GM12865 (cell line): ENCODE results near the gene ANKRD2.
"Not testable (repeated sequence)": the region's sequence is repeated elsewhere in the genome, so short reads cannot be mapped to it uniquely, and the experiment has no call there.

Source experiments
- DNase-seq: peaks from one replicate; pipeline ENCODE4 v3.0.0; 2010; ENCODE audit warnings: low read depth
- H3K4me3 ChIP-seq: 2 replicates; pipeline ENCODE4 v1.5.1; 2011; ENCODE audit warnings: mild to moderate bottlenecking, low read depth, low read length, control low read depth
- TF ChIP-seq, protein P1 (sequence below): IDR thresholded peaks from 2 replicates; pipeline ENCODE4 v1.5.1; 2011; ENCODE audit warnings: low read length, control low read depth, low read depth, inconsistent platforms; ENCODE audit not compliant: insufficient read depth; ENCODE audit errors: missing control alignments

ANKRD2 gene

DNA sequence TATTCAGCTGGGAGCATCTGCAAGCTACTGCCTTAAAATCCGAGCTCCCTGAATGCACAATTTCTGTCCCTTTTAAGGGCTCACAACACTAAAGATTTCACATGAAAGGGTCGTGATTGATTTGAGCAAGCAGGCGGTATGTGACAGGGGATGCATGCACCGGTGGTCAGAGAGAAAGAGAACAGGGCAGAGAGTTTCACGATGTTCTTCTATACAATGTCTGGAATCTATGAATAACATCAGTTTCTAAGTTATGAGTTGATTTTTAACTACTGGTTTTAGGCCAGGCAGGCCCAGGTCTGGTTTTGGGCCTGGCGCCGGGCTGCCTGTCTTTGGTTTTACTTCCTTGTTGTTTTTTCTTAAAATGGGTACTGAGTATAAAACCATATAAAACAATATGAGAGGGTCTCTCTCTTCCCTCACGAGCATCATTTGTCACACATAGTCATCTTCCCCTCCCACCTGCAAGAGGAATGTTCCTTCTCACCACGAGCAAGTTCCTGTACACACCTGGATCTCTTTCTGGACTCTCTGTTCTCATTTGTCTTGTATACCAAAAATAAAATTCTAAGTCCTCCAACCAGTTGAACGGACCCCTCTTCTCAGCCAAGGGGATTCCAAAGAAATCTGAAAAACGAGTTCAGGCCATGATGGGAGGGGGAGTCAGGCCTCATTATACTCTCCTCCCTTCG lies 11.0 kb upstream of the ANKRD2 start:
- H3K4me3 ChIP-seq: peak overlapping the region; percentile 68
- peak; percentile 63 for DNase-seq

DNA sequence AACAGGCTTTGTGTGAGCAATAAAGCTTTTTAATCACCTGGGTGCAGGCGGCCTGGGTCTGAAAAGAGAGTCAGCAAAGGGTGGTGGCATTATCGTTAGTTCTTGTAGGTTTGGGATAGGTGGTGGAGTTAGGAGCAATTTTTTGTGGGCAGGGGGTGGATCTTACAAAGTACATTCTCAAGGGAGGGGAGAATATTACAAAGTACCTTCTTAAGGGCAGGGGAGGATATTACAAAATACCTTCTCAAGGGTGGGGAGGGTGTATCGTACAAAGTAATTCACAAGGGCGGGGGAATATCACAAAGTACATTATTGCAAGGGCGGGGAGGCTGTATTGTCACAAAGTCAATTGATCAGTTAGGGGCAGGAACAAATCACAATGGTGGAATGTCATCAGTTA lies 10.2 kb upstream of the ANKRD2 start:
- DNase-seq, H3K4me3 ChIP-seq: not testable (repeated sequence)

DNA sequence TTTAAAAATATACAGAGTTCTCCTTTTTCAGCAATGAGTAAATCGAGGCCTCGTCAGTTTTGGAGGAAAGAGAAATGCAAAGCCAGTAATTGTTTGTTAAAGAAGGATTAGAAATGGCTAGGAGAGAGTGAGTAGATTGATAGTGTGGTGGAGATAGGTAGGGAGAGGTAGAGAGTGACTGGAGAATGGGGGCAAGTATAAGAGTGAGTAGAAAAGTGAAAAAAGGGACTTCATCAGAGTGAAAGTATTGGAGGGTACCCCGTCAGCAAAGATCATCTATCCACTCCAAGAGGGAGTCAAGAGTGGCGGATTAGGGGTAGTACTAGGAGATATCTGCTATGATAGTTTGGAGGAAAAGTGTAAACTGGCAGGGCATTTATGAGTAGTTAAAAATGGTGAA lies 9.2 kb upstream of the ANKRD2 start:
- TF ChIP-seq, protein P1, sequence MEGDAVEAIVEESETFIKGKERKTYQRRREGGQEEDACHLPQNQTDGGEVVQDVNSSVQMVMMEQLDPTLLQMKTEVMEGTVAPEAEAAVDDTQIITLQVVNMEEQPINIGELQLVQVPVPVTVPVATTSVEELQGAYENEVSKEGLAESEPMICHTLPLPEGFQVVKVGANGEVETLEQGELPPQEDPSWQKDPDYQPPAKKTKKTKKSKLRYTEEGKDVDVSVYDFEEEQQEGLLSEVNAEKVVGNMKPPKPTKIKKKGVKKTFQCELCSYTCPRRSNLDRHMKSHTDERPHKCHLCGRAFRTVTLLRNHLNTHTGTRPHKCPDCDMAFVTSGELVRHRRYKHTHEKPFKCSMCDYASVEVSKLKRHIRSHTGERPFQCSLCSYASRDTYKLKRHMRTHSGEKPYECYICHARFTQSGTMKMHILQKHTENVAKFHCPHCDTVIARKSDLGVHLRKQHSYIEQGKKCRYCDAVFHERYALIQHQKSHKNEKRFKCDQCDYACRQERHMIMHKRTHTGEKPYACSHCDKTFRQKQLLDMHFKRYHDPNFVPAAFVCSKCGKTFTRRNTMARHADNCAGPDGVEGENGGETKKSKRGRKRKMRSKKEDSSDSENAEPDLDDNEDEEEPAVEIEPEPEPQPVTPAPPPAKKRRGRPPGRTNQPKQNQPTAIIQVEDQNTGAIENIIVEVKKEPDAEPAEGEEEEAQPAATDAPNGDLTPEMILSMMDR: no peak
- no peak overlapping the region for H3K4me3 ChIP-seq
- no peak for DNase-seq

DNA sequence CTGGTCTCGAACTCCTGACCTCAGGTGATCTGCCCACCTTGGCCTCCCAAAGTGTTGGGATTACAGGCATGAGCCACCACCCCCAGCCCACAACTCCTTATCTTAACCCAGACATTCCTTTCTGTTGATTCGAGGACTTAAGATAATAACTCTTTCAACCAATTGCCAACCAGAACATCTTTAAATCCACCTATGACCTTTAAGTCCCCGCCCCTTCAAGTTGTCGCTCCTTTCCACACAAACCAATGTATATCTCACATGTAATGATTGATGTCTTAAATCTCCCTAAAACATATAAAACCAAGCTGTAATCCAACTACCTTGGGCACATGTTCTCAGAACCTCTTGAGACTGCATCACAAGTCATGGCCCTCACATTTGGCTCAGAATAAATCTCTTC lies 7.8 kb upstream of the ANKRD2 start:
- TF ChIP-seq, protein P1: no peak
- no peak for DNase-seq
- H3K4me3 ChIP-seq: no peak overlapping the region

DNA sequence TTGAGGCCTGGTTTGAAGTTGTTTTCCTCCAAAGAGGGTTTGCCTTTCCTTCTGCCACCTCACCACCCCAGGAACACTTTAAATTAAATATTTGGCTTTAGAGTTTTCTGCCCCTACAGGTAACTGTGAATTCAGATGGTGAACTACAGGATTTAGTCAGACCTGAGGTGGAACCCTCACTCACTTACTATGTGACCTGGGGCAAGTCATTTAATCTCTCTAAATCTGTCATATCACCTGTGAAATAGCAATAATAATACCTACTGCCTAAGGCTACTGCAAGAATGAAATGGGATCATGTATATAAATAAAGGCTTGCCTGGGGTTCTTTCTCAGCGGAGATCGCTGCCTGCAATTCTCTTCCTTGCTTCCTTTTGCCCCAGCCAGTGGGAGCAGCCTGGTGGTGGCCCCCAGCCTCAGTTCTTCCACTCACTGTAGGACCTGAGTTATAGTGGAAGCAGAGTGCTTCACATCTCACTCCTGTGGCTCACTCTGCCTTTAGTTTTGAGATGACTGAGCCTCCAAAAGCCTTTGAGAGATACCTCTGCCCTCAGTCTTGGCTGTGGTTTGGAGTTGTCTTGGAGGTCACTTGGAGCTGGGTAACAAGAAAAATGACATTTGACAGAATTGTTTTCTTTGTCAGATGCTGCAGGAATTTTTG lies 6.1 kb upstream of the ANKRD2 start:
- H3K4me3 ChIP-seq: no peak overlapping the region
- peak; percentile 33 for DNase-seq
- TF ChIP-seq, protein P1: no peak

DNA sequence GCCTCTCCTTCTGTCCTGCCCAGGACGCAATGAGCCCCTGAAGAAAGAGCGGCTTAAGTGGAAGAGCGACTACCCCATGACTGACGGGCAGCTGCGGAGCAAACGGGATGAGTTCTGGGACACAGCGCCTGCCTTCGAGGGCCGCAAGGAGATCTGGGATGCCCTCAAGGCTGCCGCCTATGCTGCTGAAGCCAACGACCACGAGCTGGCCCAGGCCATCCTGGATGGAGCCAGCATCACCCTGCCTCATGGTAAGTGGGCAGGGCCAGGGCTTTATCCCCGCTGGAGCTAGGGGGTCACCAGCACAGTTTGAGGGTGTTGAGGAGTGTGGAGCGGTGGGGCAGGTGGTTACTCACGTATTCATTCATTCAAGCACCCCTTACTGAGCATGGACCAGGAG lies 4.7 kb upstream of the ANKRD2 start:
- TF ChIP-seq, protein P1: no peak
- DNase-seq: no peak
- no peak overlapping the region for H3K4me3 ChIP-seq

DNA sequence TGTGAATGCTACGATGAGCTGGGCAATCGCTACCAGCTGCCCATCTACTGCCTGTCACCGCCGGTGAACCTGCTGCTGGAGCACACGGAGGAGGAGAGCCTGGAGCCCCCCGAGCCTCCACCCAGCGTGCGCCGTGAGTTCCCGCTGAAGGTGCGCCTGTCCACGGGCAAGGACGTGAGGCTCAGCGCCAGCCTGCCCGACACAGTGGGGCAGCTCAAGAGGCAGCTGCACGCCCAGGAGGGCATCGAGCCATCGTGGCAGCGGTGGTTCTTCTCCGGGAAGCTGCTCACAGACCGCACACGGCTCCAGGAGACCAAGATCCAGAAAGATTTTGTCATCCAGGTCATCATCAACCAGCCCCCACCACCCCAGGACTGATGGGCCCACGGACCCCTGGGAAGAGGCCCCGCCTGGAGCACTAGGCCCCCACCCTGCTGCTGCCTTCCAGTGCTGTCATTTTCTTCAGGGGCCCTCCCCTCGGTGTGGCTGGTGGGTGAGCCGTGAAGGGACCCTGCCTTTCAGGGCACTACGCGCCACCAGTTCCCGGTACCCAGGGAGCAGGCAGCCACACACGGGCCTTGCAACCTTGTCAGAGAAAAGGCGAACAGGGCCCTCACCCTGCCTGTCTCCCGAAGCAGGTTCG lies 2.3 kb upstream of the ANKRD2 start:
- TF ChIP-seq, protein P1: no peak
- DNase-seq: no peak
- no peak overlapping the region for H3K4me3 ChIP-seq
